HG03521 (cell line): Measurements from ENCODE around the gene B4GALT1.
"Not testable (repeated sequence)": the region's sequence is repeated elsewhere in the genome, so short reads cannot be mapped to it uniquely, and the experiment has no call there.

Experiments used
- ATAC-seq: cut with Tn5 transposase; IDR thresholded peaks from one replicate; pipeline ENCODE4 v1.9.1; 2021; ENCODE audit warnings: mild to moderate bottlenecking, moderate library complexity; ENCODE audit not compliant: unreplicated experiment

B4GALT1 gene

DNA sequence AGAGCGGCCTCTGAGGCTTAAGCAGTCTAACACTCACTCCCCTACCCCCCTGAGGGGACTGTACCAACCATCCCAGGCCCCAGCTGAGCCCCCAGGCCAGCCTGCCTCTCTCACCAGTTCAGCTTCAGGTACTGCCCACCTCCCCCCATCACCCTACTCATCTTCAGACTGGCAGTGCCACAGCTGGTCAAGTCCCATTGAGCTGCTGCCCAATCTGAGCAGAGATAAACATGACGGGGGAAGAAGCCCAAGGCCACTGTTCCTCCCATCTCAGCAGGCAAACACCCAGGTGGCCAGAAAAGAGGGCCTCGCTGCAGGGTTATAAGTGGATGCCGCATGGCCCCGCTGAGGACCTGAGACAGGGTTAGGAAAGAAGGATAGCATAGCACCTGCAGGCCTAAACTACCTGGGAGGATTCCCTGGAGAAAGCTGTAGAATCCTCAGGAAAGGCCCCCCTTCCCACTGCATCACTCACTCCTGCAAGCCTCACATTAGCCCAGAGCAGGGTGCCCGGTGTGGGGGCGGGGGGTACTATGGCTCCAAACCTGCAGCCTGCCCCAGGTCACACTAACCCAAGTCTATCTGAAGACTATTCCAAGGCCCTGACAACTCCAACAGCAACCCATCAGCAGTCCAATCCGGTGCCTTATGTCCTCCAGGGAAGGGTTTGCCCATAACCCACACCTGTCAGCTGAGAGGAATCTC, 3.6 kb downstream of the B4GALT1 start:
- ATAC-seq = no peak

DNA sequence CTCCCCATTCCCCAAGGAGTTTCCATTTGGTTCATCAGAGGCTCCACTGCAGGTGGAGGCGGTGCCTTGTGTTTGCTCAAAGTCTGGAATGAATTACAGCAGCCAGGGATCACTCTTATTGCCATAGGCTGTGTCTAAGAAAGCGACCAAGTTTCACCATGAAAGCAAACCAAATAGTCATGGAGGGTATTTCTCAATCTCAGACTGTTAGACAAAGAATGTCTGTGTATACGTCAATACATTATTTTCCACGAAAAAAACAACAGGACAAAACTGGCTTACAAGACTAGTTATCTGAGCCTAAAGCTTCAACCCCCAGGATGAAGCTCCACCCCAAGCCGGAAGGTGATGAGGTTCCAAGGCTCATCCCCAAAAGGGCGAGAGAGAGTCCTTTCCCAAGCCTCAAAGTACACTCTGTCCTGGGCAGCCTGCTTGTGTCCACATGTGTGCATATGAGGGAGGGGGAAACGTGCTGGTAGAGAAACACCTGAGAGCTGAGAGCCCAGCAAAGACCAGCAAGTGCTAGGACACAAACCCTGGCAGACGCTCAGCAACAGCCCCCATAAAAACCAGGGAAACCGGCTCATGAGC, 4.3 kb downstream of the B4GALT1 start:
- no peak for ATAC-seq

DNA sequence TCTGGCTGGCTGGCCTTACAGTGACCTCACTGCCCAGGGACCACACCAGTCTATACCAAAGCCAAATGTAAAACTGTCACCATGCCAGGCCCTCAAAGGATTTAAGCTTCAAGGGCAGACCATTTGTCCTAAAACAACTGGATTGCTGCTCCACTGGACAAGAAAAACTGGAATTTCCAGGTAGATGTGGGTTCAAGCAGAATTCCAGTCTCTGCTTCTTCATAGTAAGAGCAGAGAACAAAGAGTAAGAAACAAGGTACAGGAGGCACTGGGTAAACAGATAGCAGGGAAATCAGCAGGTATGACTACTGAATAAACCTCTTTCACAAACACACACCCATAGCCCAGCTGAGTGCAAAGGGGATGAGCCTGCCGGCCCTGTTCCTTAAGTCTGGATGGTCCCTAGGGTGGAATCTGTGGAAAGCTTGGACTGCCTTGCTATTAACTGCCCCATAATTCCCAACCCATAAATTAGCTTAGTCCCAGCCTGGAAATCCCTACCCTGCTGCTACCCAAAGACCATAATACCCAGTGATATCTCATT, 5.5 kb downstream of the B4GALT1 start:
- no peak for ATAC-seq

DNA sequence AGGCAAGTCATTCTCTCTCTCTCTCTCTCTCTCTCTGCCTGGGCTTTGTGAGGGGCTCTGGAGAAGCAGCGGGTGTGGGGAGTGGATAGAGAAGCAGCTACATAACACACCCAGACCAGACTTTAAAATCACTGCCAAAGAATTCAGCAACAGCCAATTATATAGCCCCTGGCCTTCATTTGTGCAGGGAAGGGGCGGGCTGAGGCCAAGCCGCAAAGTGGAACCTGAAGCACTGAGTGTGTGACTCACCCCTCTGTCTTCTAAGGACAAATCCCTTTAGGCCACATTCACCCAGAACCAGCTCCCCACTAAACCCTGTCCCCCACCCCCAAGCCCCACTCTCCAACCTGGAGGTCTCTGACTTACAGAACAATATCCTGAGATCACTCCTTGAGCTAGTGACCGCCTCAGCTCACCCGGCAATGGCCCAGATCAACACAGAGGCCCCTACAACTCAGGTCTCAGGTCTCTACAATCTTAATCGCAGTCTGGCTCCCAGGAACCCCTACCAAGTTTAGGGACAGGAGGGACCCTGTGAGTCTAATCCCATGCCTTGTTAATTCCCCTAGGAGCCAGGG, 6.0 kb downstream of the B4GALT1 start:
- ATAC-seq = no peak

DNA sequence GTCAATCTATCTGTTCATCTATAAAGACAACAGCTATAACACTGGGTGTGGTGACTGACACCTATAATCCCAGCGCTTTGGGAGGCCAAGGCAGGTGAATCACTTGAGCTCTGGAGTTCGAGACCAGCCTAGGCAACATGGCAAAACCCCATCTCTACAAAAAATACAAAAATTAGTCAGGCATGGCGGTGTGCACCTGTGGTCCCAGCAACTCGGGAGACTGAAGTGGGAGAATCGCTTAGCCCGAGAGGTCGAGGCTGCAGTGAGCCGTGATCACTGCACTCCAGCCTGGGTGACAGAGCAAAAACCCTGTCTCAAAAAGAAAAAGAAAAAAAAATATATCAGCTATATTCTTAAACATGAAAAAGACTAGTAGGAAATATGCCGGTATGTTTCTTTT, 6.7 kb downstream of the B4GALT1 start:
- ATAC-seq = not testable (repeated sequence)

DNA sequence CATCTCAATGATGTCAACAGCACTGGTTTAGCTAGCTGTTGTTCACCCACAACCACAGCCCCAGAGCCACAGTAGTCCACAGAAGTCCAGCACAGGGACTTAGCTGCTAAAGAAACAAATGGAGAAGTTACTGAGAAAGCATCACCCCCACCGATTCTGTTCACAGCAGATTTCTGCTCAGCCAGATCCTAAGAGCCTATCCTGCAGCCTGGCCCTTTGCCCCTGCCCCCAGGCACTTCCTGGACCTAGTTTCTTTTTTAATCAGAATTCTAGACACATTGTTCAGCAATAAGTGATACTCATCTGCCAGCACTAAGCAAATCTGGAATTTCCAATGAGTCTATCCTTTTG, 7.4 kb downstream of the B4GALT1 start:
- ATAC-seq = no peak

DNA sequence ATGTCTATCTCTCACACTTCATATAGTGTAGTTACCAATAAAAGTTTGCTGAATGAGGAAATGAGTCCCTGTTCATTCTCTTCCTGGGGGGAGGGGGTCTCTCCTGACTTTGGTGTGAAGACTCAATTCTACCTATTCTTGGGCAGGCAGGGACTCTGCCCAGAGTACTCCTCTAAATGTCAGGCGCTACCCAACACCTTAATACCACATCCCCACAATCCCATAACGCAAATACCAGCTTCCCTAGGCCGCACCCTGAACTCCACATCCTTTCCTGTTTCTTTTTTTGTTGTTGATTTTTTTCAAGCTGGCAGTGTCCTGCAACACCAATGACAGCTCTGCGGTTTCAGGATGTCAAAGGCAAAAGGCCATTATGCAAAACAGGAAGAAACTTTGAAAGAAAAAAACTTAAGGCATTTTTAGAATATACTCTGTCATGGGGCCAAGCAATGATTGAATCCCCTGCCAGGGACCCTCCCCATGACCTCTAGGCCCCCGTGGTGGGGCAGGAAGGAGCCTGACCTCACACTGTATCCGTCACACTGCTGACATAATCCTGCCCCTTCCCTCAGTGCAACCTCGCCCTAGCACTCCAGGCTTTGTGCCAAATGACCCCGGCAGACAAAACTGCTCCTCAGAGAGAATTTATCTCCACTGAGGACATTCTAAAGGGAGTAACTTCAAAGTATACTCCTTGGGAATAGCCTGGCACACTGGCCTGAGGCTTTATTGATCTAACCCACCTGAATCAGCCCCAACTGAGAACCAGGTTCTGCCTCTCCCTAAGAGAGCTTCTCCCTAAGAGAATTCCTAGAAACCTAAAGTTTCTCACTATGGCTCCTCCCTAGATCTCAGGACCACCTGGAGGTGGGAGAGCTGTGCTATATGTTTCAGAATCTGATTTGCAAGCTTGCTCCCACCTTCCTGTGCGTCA, 8.0 kb downstream of the B4GALT1 start:
- no peak for ATAC-seq

DNA sequence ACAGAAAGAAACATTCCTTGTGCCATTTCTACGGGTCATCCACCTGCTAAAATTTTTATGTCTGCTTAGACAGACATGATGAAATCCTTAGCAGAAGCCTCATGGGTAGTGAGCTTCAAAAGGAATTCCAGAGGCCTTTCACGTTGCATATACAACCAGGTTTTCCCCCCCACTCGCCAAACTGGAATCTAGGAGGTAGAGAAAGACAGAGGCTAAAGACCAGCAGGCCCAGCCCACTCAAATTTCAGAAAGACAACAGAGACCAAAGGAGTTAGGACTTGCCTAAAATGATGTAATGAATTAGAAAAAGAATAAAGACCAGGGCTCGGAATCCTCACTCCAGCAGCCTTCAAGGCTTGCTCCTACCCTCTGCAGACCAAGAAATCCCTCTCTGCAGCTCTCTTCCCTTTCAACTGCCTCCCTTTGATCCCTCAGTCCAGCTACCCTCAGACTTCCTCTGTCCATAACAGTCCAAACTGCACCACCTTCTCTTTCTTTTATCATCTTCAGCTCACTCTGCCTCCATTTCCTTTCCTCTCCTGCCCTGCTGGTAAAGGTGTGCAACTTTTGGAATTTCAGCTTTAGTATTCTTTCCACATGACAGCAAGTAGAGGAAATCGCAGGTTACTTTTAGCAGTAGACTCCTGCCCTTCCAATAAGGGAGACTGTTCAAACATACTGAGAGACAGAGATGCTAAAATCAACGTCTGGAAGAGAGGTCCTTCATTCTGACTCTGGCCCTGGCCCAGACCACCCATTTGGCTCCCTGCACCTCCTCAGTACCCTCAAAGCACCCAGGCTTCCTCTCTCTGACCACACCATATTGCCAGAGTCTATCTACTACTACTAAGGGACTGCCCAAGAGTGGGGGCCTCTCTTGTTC, 8.9 kb downstream of the B4GALT1 start:
- no peak for ATAC-seq

DNA sequence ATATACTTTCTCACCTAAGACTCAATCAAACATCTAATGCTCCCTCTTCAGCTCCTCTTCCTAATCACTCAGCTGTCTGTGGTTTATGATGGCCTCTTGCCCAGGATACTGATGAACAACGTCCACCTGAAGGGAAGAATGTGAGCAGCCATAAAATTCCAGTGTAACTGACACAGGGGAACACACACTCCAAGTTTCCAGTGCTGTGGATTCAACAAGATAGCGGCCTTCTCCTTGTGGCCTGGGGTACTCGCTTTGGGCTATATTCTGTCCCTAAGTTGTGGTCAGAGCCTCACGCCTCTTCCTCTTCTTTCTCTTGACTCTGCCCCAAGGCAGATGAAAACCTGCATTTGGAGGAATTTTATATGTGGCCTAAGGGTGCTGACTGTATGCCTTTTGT, 11.7 kb downstream of the B4GALT1 start:
- ATAC-seq = no peak

DNA sequence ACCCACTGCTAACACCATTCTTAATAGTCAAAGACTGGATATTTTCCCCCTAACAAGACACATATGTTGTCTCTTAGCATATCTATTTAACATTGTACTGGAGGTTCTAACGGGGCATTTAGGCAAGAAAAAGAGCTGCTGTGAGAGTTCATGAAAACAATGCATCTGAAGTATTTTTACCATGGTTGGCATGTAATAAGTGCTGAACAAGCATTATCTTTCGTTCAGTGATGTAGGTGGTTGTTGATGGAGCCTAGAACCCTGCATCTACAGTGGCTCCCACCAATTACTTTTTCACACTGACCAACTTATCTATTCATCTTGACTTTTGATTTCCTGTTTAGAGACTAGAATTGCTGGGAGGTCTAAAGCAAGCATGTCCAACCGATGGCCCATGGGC, 12.8 kb downstream of the B4GALT1 start:
- no peak for ATAC-seq

DNA sequence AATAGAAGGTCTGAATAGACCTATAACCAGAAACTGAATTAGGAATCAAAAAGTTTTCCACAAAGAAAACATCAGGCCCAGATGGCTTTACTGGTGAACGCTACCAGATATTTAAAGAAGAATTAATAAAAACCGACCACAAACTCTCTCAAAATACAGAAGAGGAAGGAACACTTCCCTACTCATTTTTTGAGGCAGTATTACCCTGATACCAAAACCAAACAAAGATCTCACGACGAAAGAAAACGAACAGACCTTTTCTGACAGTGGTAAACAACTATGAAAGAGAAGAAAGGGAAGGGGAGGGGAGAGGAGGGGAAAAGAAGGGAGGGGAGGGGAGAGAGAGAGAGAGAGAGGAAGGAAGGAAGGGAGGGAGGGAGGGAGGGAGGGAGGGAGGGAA, 13.5 kb downstream of the B4GALT1 start:
- no peak for ATAC-seq

DNA sequence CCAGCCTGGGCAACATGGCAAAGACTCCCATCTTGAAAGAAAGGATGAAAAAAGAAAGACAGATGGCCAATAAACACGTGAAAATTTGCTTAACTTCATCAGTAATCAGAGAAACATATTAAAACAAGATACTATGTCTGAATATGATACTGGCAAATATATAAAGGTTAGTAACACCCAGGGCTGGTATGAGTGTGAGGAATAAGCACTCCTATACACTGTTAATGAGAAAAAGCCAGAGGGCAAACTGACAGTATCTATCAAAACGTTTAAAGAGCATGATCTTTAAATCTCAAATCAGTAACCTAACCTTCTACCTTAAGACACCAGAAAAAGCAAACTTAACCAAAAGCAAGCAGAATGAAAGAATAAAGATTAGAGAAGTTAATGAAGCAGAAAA, 14.1 kb downstream of the B4GALT1 start:
- ATAC-seq = no peak

DNA sequence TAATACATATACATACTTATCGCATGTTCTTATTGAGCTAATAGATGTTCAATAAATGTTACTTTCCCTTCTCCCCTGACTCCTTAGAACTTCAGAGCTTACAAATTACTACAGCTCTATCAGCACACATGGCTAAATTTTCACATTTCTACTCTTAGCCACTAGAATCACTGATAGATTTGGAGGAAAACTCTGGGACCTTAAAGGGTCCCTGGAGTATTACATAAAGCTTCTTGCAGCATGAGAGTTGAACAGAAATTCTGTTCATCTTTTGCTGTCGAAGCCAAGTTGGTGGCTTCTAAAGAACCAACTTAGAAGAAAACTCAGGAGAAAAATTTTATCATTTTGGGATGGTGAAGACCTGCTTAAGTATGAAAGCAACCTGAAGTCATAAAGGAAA, 15.5 kb downstream of the B4GALT1 start:
- no peak for ATAC-seq

DNA sequence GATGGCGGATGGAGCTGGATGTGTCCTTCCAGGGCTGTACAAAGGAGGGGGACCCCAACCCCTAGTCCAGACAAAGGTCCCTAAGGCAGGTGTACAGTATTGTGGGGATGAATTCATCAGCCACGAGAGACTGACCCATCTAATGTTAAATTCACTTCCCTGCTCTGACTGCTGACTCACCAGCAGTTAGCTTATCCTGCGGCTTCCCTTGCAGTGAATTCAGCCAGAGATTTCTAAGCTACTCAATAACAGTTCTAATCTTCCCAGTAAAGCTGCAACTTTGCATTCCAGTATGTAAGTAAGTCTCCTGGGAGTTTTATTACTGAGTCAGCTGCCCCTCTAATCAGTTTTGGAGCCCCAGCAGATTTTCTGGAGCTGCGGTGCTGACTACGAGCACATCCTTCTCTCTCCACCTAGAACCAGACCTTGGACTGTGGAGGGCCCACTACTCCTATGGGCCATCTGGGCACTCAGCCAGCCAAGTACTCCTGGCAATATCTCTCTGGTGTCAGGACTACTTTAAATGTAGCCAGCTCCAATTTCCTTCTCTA, 16.1 kb downstream of the B4GALT1 start:
- ATAC-seq = no peak

DNA sequence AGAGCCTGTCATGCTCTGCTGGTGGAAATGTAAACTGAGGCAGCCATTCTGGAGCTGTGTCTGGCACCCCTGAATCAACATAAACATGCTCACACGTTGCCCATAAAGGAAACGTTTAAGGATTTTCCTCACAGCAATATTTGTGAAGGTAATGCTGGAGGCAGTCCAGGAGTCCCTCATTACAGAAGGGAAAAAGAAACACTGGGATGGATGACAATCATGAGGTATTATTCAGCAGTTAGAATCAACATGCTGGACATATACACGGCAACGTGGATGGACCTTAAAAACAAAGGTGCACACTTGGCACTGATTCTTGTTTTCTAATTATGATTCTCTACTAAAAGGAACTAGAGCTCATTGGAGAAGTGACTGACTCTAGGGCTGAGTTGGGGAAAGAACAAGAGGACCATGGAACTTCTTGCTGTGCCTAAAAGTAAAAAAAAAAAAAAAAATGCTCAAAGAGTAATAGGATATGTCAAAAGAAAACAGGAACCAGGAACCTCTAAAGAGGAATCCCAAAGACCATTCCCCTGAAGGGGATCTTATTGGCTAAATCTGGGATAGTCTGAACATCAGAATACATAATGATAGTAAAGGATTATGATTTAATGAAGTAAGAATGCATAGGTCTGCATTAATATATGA, 18.6 kb downstream of the B4GALT1 start:
- no peak for ATAC-seq

DNA sequence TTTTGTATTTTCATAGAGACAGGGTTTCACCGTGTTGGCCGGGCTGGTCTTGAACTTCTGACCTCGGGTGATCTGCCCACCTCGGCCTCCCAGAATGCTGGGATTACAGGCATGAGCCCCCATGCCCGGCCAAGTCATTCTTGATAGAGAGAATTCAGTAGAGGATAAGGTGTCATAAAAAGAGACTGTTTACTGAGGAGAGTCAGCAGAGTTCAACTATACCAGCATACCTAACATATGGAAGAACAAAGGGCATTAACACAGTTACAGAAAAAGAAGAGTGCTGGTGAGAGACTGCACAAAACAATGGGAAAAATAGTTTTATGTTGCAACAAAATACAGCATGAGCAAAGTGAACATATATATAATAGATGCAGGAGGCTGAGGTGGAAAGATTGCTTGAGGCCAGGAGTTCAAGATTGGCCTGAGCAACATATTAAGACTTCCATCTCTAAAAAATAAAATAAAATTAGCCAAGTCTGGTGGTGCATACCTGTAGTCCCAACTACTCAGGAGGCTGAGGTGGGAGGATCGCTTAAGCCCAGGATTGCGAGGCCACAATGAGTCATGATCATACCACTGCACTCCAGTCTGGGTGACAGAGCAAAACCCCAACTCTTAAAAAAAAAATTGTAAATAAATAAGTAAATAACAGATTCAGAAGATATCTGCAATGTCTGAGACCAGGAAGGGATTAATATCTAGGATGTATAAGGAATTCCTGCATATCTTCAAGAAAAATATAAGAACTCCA, 19.5 kb downstream of the B4GALT1 start:
- ATAC-seq = no peak

DNA sequence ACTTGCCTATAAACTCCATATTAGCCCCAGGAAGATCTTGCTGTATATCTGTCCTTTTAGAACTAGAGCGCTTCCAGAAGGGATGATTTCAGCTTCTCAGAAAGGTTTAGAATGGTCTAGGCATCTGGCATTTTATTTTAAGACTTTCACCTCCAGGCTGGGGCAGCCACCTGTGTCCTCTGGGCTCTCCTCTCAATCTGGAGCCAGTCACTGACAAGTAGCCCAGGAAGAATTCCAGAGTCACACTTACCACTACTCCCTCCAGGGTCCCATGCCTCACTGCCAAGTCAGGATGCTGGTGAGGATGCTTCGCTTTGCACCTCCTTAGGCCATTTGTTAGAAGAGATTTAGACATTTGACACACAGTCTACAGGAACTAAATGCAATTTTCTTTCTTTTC, 20.8 kb downstream of the B4GALT1 start:
- no peak for ATAC-seq

DNA sequence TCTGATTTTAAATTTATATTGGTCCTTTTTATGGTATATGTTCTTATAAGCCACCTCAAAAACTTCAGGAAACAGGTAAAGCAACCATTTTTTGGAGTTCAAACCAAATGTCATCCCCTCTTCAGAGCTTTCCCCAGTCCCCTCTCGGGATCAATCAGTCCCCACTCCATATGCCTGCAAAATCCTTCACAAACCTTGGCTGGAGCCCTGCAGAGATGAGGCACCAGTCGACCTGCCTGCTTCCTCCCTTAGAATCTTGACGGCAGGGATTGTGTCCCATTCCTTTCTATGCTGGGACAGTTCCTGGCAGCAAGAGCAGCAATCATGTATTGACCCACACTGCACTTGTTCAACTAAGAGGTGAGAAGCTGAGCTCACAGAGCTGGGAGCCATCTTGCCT, 22.6 kb downstream of the B4GALT1 start:
- no peak for ATAC-seq

DNA sequence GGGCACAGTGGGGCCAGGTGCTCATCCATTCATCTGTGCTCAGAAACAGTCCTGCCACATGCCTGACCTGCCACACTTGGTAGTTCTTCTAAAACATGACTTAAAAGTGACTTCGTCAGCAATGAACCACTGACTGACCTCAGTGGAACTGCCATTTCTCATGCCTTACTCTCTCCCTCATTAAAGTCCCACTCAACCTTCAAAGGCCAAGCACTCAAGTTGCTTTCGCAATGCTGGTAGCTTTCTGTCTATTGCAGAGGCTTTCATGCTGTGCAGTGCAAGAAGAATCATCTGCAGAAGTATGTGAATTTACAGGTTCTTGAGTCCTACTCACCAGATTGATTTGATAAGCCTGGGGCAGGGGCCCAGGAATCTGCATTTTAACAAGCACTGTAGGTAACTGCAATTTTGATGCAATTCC, 23.9 kb downstream of the B4GALT1 start:
- ATAC-seq = no peak
